Measurements from ENCODE around the gene SIRT2.

Gene SIRT2

GRCh38 chr19:38910488-38910887 lies 11.1 kb upstream of the SIRT2 start:
- H3K27me3 Mint-ChIP-seq, result no peaks in the 10 kb centered on the region
- no peaks in the 10 kb centered on the region for H3K9me3 Mint-ChIP-seq
- peaks cover 11% of the 10 kb centered on the region for H3K36me3 Mint-ChIP-seq
- H3K4me1 Mint-ChIP-seq, result peaks cover 15% of the 10 kb centered on the region
- no peak overlapping the region for H3K4me3 Mint-ChIP-seq
- H3K27ac Mint-ChIP-seq, result peak overlapping the region; percentile 80

- Mint-ChIP-seq H3K4me3 (no peak overlapping the region), H3K4me1 (peaks cover 23% of the 10 kb centered on the region), H3K27me3 (no peaks in the 10 kb centered on the region), H3K36me3 (peaks cover 14% of the 10 kb centered on the region), H3K9me3 (no peaks in the 10 kb centered on the region), H3K27ac (peak overlapping the region; percentile 46)
These were observed 9.5 kb upstream of the SIRT2 start for GRCh38 chr19:38908911-38909310.

DNA sequence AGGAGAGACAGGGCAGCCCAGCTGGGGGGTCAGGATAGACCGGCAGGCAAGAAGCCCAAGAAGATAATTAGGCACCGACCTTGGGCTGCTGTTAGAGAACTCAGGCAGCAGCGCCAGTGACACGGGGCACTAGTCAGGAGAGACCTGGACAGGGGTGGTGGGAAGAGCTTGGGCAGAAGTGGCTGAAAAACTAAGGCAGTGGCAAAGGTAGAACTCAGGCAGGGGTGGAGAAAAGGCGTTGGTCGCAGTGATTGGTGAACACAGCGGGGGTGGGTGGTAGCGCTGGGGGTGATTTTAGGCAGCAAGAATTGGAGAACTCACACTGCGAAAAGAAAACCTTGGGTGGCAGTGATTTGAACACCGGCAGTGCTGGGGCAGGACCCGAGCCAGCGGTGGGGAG lies 8.3 kb upstream of the SIRT2 start:
- peak overlapping the region; percentile 62 for H3K27ac Mint-ChIP-seq
- peaks cover 17% of the 10 kb centered on the region for H3K36me3 Mint-ChIP-seq
- peaks cover 24% of the 10 kb centered on the region for H3K4me1 Mint-ChIP-seq
- no peak overlapping the region for H3K4me3 Mint-ChIP-seq
- H3K9me3 Mint-ChIP-seq, result no peaks in the 10 kb centered on the region
- no peaks in the 10 kb centered on the region for H3K27me3 Mint-ChIP-seq

DNA sequence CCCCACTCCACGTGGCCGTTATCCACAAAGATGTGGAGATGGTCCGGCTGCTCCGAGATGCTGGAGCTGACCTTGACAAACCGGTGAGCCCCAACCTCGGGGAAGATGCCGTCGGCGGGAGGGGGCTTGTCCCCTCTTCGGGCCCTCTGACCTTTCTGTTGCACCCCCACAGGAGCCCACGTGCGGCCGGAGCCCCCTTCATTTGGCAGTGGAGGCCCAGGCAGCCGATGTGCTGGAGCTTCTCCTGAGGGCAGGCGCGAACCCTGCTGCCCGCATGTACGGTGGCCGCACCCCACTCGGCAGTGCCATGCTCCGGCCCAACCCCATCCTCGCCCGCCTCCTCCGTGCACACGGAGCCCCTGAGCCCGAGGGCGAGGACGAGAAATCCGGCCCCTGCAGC lies 7.8 kb upstream of the SIRT2 start:
- Mint-ChIP-seq H3K4me1 (peaks cover 28% of the 10 kb centered on the region), H3K27ac (no peak overlapping the region), H3K36me3 (peaks cover 18% of the 10 kb centered on the region), H3K27me3 (no peaks in the 10 kb centered on the region), H3K9me3 (no peaks in the 10 kb centered on the region), H3K4me3 (no peak overlapping the region)

GRCh38 chr19:38905620-38906019 lies 6.2 kb upstream of the SIRT2 start:
- no peak overlapping the region for H3K27ac Mint-ChIP-seq
- H3K36me3 Mint-ChIP-seq, result peaks cover 20% of the 10 kb centered on the region
- H3K27me3 Mint-ChIP-seq, result no peaks in the 10 kb centered on the region
- peaks cover 43% of the 10 kb centered on the region for H3K4me1 Mint-ChIP-seq
- no peak overlapping the region for H3K4me3 Mint-ChIP-seq
- no peaks in the 10 kb centered on the region for H3K9me3 Mint-ChIP-seq

- Mint-ChIP-seq H3K9me3 (no peaks in the 10 kb centered on the region), H3K36me3 (peaks cover 20% of the 10 kb centered on the region), H3K27me3 (no peaks in the 10 kb centered on the region), H3K27ac (peak overlapping the region; percentile 38), H3K4me3 (no peak overlapping the region), H3K4me1 (peaks cover 45% of the 10 kb centered on the region)
These were observed 5.4 kb upstream of the SIRT2 start for GRCh38 chr19:38904581-38905539.

GRCh38 chr19:38901683-38902082 lies 2.3 kb upstream of the SIRT2 start:
- no peaks in the 10 kb centered on the region for H3K9me3 Mint-ChIP-seq
- H3K4me1 Mint-ChIP-seq, result peaks cover 48% of the 10 kb centered on the region
- peak overlapping the region; percentile 75 for H3K4me3 Mint-ChIP-seq
- no peaks in the 10 kb centered on the region for H3K27me3 Mint-ChIP-seq
- H3K27ac Mint-ChIP-seq, result no peak overlapping the region
- H3K36me3 Mint-ChIP-seq, result peaks cover 12% of the 10 kb centered on the region

- Mint-ChIP-seq H3K4me1 (peaks cover 48% of the 10 kb centered on the region), H3K9me3 (no peaks in the 10 kb centered on the region), H3K36me3 (peaks cover 12% of the 10 kb centered on the region)
These were observed 1.3 kb upstream of the SIRT2 start for GRCh38 chr19:38900743-38901190.

GRCh38 chr19:38900202-38900629 lies 798 bp upstream of the SIRT2 start:
- H3K9me3 Mint-ChIP-seq, result no peaks in the 10 kb centered on the region
- peaks cover 10% of the 10 kb centered on the region for H3K36me3 Mint-ChIP-seq
- no peaks in the 10 kb centered on the region for H3K27me3 Mint-ChIP-seq
- H3K4me1 Mint-ChIP-seq, result peaks cover 48% of the 10 kb centered on the region
- H3K4me3 Mint-ChIP-seq, result peak overlapping the region; percentile 99
- peak overlapping the region; percentile 97 for H3K27ac Mint-ChIP-seq

More at GRCh38 chr19:38900743-38901190, 1.3 kb upstream of the SIRT2 start:
- H3K4me3 Mint-ChIP-seq, result peak overlapping the region; percentile 99
- no peaks in the 10 kb centered on the region for H3K27me3 Mint-ChIP-seq
- peak overlapping the region; percentile 92 for H3K27ac Mint-ChIP-seq

DNA sequence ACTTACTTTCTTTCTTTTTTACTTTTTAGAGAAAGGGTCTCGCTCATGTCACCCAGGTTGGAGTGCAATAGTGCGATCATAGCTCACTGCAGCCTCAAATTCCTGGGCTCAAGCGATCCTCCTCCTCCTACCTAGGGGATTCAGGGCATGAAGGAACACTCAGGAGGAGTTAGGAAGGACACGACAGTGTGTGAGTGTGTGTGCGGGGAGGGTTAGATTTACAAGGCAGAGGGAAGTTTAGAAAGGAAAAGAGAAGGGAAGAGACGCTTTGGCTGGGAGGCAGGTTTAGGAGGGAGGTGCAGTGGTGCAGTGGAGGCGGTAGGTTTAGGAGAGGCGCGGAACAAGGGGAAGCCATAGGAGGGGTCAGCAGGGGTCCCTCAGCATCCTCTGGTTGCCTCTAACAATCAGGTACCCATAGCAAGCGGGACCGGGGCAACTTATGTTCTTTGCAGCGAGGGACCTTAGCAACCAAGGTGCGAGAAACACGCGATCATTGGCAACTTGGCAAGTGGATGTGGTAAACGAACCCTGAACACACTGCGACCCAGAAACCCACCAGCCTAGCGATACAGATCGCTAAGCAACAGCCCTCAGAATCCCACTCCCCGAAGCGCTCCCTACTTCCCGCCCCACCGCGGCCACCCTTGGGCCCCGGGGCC lies 501 bp downstream of the SIRT2 start:
- Mint-ChIP-seq H3K4me3 (peak overlapping the region; percentile 99), H3K27me3 (no peaks in the 10 kb centered on the region), H3K27ac (peak overlapping the region; percentile 90), H3K36me3 (peaks cover 6% of the 10 kb centered on the region), H3K4me1 (peaks cover 40% of the 10 kb centered on the region), H3K9me3 (no peaks in the 10 kb centered on the region)

DNA sequence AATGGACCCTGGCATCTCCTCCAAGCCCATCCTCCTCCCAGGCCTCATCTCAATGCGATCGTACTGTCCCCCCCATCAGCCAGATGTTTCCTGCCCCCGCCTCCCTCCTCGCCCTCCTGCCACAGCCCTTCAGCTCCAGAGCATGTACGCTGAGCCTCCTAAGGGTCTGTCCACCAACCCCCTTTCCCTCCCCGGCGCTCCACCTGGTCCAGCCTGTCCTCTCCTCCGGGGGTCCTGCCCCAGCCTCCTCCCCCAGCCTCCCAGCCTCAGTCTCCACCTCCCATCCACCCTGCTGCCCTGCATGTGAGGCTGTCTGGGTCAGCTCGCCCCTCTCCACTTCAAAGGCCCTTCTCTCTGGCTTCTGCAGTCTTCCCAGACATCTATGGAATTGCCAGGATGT lies 4.5 kb downstream of the SIRT2 start:
- no peak overlapping the region for H3K27ac Mint-ChIP-seq
- H3K9me3 Mint-ChIP-seq, result no peaks in the 10 kb centered on the region
- H3K4me3 Mint-ChIP-seq, result no peak overlapping the region
- no peaks in the 10 kb centered on the region for H3K27me3 Mint-ChIP-seq
- H3K36me3 Mint-ChIP-seq, result peaks cover 2% of the 10 kb centered on the region
- peaks cover 18% of the 10 kb centered on the region for H3K4me1 Mint-ChIP-seq

GRCh38 chr19:38893341-38893771 lies 6.1 kb downstream of the SIRT2 start:
- H3K4me1 Mint-ChIP-seq, result peaks cover 11% of the 10 kb centered on the region
- peaks cover 4% of the 10 kb centered on the region for H3K36me3 Mint-ChIP-seq
- no peaks in the 10 kb centered on the region for H3K9me3 Mint-ChIP-seq
- H3K27me3 Mint-ChIP-seq, result no peaks in the 10 kb centered on the region
- no peak overlapping the region for H3K27ac Mint-ChIP-seq
- no peak overlapping the region for H3K4me3 Mint-ChIP-seq

DNA sequence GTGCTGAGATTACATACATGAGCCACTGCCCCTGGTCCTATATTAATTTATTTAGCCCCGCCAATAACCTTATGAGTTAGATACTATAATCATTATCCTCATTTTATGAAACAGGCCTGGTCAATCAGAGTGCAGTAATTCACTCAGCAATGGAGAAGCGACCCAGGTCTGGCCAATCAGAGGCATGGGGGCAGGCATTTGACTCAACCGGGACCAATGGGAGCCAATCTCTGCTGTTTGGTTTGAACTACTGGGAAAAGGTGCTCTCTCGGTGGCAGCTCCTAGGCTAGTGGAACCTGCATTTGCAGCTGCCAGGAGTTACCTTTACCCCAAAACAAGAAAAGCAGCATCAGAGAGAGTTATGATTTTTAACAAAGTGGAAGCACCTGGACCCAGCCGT lies 6.6 kb downstream of the SIRT2 start:
- Mint-ChIP-seq H3K4me1 (peaks cover 6% of the 10 kb centered on the region), H3K27me3 (no peaks in the 10 kb centered on the region), H3K4me3 (no peak overlapping the region), H3K36me3 (peaks cover 4% of the 10 kb centered on the region), H3K9me3 (no peaks in the 10 kb centered on the region), H3K27ac (no peak overlapping the region)

DNA sequence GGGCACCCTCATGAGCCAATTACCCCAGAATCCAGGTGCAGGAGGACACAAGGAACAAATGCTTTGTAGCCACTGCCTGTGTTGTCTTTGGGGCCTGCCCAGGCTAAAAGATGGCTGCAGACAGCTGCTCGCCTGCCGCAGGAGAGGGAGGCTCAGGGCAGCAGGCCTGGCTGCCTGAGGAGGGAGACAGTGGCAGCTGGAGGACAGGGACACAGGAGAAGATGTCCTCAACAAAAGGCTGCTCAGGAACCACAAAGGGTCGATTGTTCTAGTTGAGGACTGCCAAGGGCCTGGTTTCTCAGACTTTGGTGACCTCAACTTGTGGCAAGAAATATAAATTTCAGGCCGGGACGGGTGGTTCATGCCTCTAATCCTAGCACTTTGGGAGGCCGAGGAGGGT lies 7.6 kb downstream of the SIRT2 start:
- no peaks in the 10 kb centered on the region for H3K9me3 Mint-ChIP-seq
- no peaks in the 10 kb centered on the region for H3K27me3 Mint-ChIP-seq
- no peak overlapping the region for H3K4me3 Mint-ChIP-seq
- peaks cover 4% of the 10 kb centered on the region for H3K4me1 Mint-ChIP-seq
- peaks cover 4% of the 10 kb centered on the region for H3K36me3 Mint-ChIP-seq
- no peak overlapping the region for H3K27ac Mint-ChIP-seq

DNA sequence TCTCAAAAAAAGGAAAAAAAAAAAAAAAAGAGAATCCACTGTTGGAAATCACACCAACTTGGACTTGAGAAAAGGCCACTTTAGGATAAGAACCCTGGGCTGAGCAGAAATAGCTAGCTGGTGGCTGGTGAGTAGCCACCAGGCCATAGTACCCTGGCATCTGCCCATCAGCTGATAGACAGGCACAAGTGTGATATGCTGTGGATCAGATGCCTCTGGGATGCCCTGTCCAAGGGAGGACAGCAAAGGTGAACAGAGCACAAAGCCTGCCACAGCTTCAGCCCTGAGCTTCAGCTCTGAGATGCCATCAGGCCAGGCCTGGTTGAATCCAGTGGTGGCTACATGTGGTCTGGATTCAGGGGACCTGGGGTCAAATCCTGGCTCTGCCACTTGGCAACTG lies 8.7 kb downstream of the SIRT2 start:
- peaks cover 4% of the 10 kb centered on the region for H3K4me1 Mint-ChIP-seq
- no peak overlapping the region for H3K27ac Mint-ChIP-seq
- no peaks in the 10 kb centered on the region for H3K27me3 Mint-ChIP-seq
- H3K9me3 Mint-ChIP-seq, result no peaks in the 10 kb centered on the region
- H3K36me3 Mint-ChIP-seq, result peaks cover 4% of the 10 kb centered on the region
- H3K4me3 Mint-ChIP-seq, result no peak overlapping the region

DNA sequence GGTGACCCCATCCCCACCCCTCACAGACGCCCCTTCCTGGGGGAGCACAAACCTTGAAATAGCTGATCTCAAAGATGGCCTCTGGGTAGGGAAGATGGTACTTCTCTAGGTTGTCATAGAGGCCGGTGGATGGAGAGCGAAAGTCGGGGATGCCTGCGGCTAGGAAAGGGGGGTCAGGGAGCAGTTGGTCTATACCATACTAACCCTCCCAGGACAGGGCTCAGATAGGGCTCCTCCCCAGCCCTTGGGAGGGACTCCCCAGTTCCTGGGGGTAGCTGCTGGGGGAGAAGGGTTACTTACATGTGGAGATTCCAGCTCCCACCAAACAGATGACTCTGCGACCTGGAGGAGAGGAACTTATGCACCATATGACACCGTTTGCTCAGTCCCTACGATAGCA lies 9.6 kb downstream of the SIRT2 start:
- no peaks in the 10 kb centered on the region for H3K27me3 Mint-ChIP-seq
- peaks cover 4% of the 10 kb centered on the region for H3K4me1 Mint-ChIP-seq
- peaks cover 4% of the 10 kb centered on the region for H3K36me3 Mint-ChIP-seq
- H3K9me3 Mint-ChIP-seq, result no peaks in the 10 kb centered on the region
- no peak overlapping the region for H3K4me3 Mint-ChIP-seq
- no peak overlapping the region for H3K27ac Mint-ChIP-seq

Measured in activated naive CD4-positive, alpha-beta T cell treated with anti-CD3 and anti-CD28 coated beads, Interleukin-2, amount 50 U/mL, for 24 hours (primary cell).